Right lobe of liver (tissue), 4 donors: ENCODE measurements around the gene TNKS1BP1.

Experiments used
- POLR2A ChIP-seq: fragments of 450-650 bp; IDR thresholded peaks from one replicate; pipeline ENCODE4 v1.6.1; 2017; ENCODE audit warnings: antibody characterized with exemption, mild to moderate bottlenecking
- TF ChIP-seq, protein P1 (sequence below), 4 donors: fragments of 200-600 bp in 3 of 4; fragments of 450-650 bp in 1 of 4; IDR thresholded peaks; one replicate each; pipeline versions ENCODE4 v1.5.1 to v1.8.0; 2016 to 2022; ENCODE audit warnings: antibody characterized with exemption in 4 of 4, mild to moderate bottlenecking in 2 of 4
- donor health status: DM: no; HTN: no; CAD: no.
- donor health status: DM: no; HTN: no; CAD: no.
- donor health status: DM: no; HTN: yes; CAD: no.

- TF ChIP-seq, protein P1, sequence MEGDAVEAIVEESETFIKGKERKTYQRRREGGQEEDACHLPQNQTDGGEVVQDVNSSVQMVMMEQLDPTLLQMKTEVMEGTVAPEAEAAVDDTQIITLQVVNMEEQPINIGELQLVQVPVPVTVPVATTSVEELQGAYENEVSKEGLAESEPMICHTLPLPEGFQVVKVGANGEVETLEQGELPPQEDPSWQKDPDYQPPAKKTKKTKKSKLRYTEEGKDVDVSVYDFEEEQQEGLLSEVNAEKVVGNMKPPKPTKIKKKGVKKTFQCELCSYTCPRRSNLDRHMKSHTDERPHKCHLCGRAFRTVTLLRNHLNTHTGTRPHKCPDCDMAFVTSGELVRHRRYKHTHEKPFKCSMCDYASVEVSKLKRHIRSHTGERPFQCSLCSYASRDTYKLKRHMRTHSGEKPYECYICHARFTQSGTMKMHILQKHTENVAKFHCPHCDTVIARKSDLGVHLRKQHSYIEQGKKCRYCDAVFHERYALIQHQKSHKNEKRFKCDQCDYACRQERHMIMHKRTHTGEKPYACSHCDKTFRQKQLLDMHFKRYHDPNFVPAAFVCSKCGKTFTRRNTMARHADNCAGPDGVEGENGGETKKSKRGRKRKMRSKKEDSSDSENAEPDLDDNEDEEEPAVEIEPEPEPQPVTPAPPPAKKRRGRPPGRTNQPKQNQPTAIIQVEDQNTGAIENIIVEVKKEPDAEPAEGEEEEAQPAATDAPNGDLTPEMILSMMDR (IDR thresholded peaks at IDR 0.05), result no peak
- TF ChIP-seq POLR2A, result no peak
Measured at GRCh38 chr11:57255618-57256017, 69.1 kb downstream of the TNKS1BP1 start.
